Hepatocyte (in vitro differentiated cells): ENCODE data around the gene TRPC3. TPM values are rescaled to one million over a fixed set of nuclear protein-coding genes. Genes with fewer than 3 reads are reported as not detected.

Source experiments
- DNase-seq: peaks from one replicate; pipeline ENCODE4 v3.0.0-alpha.2; 2016; ENCODE audit warnings: low spot score
- H2AFZ ChIP-seq: fragments of 200-600 bp; sonication (generic); 2 replicates; pipeline ENCODE4 v1.6.0; 2016; ENCODE audit warnings: antibody characterized with exemption, mild to moderate bottlenecking
- H3K27ac ChIP-seq: fragments of 200-600 bp; sonication (generic); 2 replicates; pipeline ENCODE4 v1.5.1; 2016; ENCODE audit warnings: mild to moderate bottlenecking
- H3K27me3 ChIP-seq: fragments of 200-600 bp; sonication (generic); 2 replicates; pipeline ENCODE4 v1.6.1; 2016
- H3K36me3 ChIP-seq: fragments of 200-600 bp; sonication (generic); replicated peaks from 2 replicates; pipeline ENCODE4 v1.5.1; 2016; ENCODE audit warnings: low read depth; ENCODE audit not compliant: insufficient read depth
- H3K4me1 ChIP-seq: fragments of 200-600 bp; sonication (generic); 2 replicates; pipeline ENCODE4 v1.5.1; 2016; ENCODE audit warnings: mild to moderate bottlenecking, moderate library complexity; ENCODE audit not compliant: insufficient read depth
- H3K4me2 ChIP-seq: fragments of 200-600 bp; sonication (generic); 2 replicates; pipeline ENCODE4 v1.6.0; 2016
- H3K4me3 ChIP-seq: fragments of 200-600 bp; sonication (generic); 2 replicates; pipeline ENCODE4 v1.5.1; 2016; ENCODE audit warnings: mild to moderate bottlenecking
- H3K79me2 ChIP-seq: fragments of 200-600 bp; sonication (generic); 2 replicates; pipeline ENCODE4 v1.6.0; 2017; ENCODE audit warnings: mild to moderate bottlenecking
- H3K9me2 ChIP-seq: fragments of 200-600 bp; sonication (generic); replicated peaks from 2 replicates; pipeline ENCODE4 v1.6.0; 2017; ENCODE audit warnings: mild to moderate bottlenecking; ENCODE audit not compliant: insufficient read depth
- H3K9me3 ChIP-seq: fragments of 200-600 bp; sonication (generic); 2 replicates; pipeline ENCODE4 v1.5.1; 2016; ENCODE audit warnings: low read depth, mild to moderate bottlenecking
- H4K20me1 ChIP-seq: fragments of 200-600 bp; sonication (generic); 2 replicates; pipeline ENCODE4 v1.6.0; 2016; ENCODE audit warnings: mild to moderate bottlenecking; ENCODE audit not compliant: insufficient read depth, poor library complexity, severe bottlenecking
- CTCF ChIP-seq: fragments of 200-600 bp; sonication (generic); IDR thresholded peaks from 2 replicates; pipeline ENCODE4 v1.5.1; 2016; ENCODE audit warnings: antibody characterized with exemption, mild to moderate bottlenecking; ENCODE audit not compliant: poor library complexity
- EZH2 ChIP-seq: fragments of 200-600 bp; sonication (generic); IDR thresholded peaks from 2 replicates; pipeline ENCODE4 v1.6.1; 2016; ENCODE audit warnings: antibody characterized with exemption, mild to moderate bottlenecking, borderline replicate concordance
- EZH2phosphoT487 ChIP-seq: fragments of 200-600 bp; sonication (generic); IDR thresholded peaks from one replicate; pipeline ENCODE4 v1.6.1; 2018; ENCODE audit warnings: antibody characterized with exemption, mild to moderate bottlenecking, low read depth, moderate library complexity; ENCODE audit not compliant: unreplicated experiment, severe bottlenecking
- WGBS: methylation state at CpG from one replicate; pipeline ENCODE4 v1.1.6; 2016; ENCODE audit warnings: low lambda C conversion rate; ENCODE audit errors: missing lambda C conversion rate; 5-methylcytosine and 5-hydroxymethylcytosine counted together
- polyA plus RNA-seq: library from polyadenylated mRNA; unstranded; fragments of >200 nt; fragmentation: Nextera tagmentation; extraction: Ambion mirVana; gene quantifications from 2 replicates; pipeline ENCODE4 v1.2.1, GENCODE V29; 2016
- total RNA-seq: library from RNA; depleted of rRNA; stranded (reverse); fragments of >200 nt; gene quantifications from 2 replicates; pipeline ENCODE4 v1.2.3, GENCODE V29; 2014

The TRPC3 gene
- total and polyA plus RNA-seq, 2 experiments from 2014 or later: 1.9 to 2.2 TPM

DNA sequence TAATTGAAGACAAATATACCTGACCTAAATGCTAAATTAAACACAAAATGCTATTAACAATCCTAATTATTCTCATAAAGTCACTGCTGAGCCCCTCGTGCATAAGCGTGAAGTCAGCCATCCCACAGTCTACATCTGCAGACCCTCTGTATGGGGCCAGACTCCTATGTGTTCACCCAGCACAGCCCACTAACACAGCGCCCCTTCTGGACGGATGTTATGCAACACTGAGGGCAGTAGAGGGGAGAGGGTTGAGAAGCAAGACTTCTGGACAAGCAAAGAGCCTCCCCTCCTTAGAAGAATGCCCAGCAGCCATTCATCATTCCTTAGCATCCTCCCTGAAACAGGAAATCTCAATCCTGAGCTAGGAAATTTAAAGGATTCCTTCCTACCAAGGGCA lies 7.9 kb downstream of the TRPC3 start:
- no peak for DNase-seq
- H4K20me1 ChIP-seq: no peaks in the 10 kb centered on the region
- peaks cover 7% of the 10 kb centered on the region for H3K27me3 ChIP-seq
- H2AFZ ChIP-seq: no peak overlapping the region
- no peak overlapping the region for H3K4me3 ChIP-seq
- no peaks in the 10 kb centered on the region for H3K9me2 ChIP-seq
- no peak overlapping the region for H3K27ac ChIP-seq
- WGBS: 52% methylated on average over 4 of the region's 4 CpGs
- H3K4me1 ChIP-seq: peaks cover 10% of the 10 kb centered on the region
- no peak overlapping the region for H3K4me2 ChIP-seq
- H3K79me2 ChIP-seq: no peaks in the 10 kb centered on the region
- no peaks in the 10 kb centered on the region for H3K9me3 ChIP-seq
- H3K36me3 ChIP-seq: no peaks in the 10 kb centered on the region
- TF ChIP-seq CTCF: peak; percentile 16
- TF ChIP-seq EZH2: no peak

DNA sequence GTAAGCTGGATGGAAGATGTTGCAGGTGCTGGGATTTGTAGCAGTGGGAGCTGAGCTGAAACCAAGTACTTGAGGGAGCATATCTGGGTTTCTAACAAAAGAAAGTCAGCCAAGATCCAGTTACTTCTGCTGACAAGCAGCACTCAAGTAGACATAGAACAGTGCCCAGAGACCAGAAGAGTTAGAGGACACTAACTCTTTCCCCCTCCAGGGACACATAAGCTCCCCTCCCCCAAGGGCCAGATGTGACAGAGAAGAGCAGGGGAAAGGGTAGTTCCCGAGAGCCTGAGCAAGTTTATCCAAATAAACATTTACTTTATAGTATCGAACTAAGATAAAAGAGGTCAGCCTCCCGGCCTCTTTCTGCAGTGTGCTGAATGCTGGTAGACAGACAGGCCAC lies 12.2 kb downstream of the TRPC3 start:
- Histone ChIP-seq H3K27ac (no peak overlapping the region), H4K20me1 (no peaks in the 10 kb centered on the region), H2AFZ (no peak overlapping the region), H3K9me3 (no peaks in the 10 kb centered on the region), H3K4me3 (no peak overlapping the region), H3K79me2 (no peaks in the 10 kb centered on the region), H3K4me1 (peaks cover 10% of the 10 kb centered on the region), H3K27me3 (no peaks in the 10 kb centered on the region), H3K36me3 (no peaks in the 10 kb centered on the region), H3K4me2 (peak overlapping the region; percentile 46), H3K9me2 (no peaks in the 10 kb centered on the region)
- peak; percentile 16 for DNase-seq
- TF ChIP-seq EZH2 (no peak), EZH2phosphoT487 (no peak), CTCF (no peak)
- 8% methylated on average over 3 of the region's 3 CpGs for whole genome bisulfite sequencing

DNA sequence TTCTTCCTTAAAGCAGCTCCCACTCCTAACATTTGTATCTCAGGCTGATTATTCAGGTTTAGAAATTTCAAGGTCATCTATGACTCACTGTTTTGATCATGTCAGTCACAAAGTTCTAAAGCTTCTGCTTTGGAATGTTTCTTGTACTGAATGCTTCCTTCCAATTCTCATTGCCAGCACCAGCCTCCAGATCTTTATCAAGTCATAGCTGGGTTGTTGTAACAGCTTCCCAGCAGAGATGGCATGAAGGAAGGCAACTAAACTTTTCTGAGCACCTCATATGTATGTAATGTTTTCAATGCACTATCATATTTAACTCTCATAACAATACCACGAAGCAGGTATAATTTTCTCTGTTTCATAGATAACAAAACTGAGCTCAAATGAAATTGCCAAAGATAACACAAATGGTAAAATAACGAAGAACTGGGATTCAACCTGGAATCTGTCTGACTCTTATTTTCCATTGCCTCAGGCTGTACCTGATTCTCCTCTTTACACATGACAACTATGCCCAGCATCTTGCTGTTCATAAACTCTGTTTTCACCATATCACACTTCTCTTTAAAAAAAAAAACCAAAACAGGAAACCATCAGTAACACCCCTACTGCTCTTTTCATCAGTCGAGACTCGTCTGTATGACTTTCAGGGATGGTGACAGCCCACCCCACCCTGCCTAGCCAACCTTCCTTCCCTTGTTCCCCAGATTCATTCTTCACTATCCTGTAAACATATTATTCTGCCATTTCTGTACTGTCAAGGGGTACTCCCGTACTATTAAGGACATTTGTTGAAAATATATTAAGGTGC lies 13.4 kb downstream of the TRPC3 start:
- Histone ChIP-seq H4K20me1 (no peaks in the 10 kb centered on the region), H3K9me2 (no peaks in the 10 kb centered on the region), H3K4me3 (no peak overlapping the region), H3K27me3 (no peaks in the 10 kb centered on the region), H3K4me1 (peaks cover 10% of the 10 kb centered on the region), H3K36me3 (no peaks in the 10 kb centered on the region), H2AFZ (no peak overlapping the region), H3K4me2 (no peak overlapping the region), H3K27ac (no peak overlapping the region), H3K9me3 (no peaks in the 10 kb centered on the region), H3K79me2 (no peaks in the 10 kb centered on the region)
- WGBS: 66% methylated on average over 5 of the region's 5 CpGs
- no peak for DNase-seq
- TF ChIP-seq CTCF: no peak
- no peak for TF ChIP-seq EZH2
